ENCODE results near the gene TCOF1. TPM values are rescaled to one million over a fixed set of nuclear protein-coding genes. Genes with fewer than 3 reads are reported as not detected.

Gene TCOF1
- total RNA-seq, 1 experiment from 2014 or later, result 109 TPM

DNA sequence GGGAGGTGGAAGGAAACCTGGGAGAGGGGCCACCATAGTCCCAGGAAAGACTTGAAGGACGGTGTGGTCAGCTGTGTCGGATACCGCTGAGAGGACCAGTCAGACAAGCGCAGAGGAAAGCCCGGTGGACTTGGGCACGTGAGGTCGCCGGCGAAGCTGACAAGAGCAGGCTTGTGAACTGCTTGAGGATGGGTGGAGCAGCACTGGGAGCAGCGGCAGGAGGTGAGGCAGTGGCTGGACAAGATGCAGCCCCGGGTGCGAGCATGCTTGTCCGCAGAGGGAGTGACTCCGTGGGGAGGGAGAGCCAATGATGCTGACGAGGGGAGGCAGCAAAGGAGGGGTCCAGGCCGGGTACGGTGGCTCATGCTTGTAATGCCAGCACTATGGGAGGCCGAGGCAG lies 73.6 kb downstream of the TCOF1 start:
- intact Hi-C loops (cut with micrococcal nuclease; ENCODE audit: unreplicated experiment), result loop anchor here (10.0 kb wide), 1 partner anchor 266 kb away; the partner anchor contains the start of gene CDX1
- Histone ChIP-seq H3K9me3 (ENCODE audit: low read depth, low read length, poor library complexity, severe bottlenecking) (no peaks in the 10 kb centered on the region), H3K36me3 (ENCODE audit: insufficient read depth, low read length, poor library complexity, severe bottlenecking) (no peaks in the 10 kb centered on the region), H3K27me3 (replicated peaks; ENCODE audit: insufficient read depth, low read depth, low read length, poor library complexity) (no peaks in the 10 kb centered on the region), H3K27ac (ENCODE audit: low read depth, low read length, poor library complexity, severe bottlenecking) (no peak overlapping the region), H3K4me1 (ENCODE audit: insufficient read depth, low read length, poor library complexity, severe bottlenecking) (no peaks in the 10 kb centered on the region), H3K4me3 (ENCODE audit: low read depth, low read length, poor library complexity, severe bottlenecking) (no peak overlapping the region)
- POLR2A ChIA-PET (ENCODE audit: low non-redundant PET), result interaction anchor here (0.6 kb wide), 1 partner anchor 180 kb away, joined by 6 read pairs; no protein-coding TSS in a partner anchor
- no peak for TF ChIP-seq EZH2 (IDR thresholded peaks at IDR 0.05; ENCODE audit: borderline replicate concordance, low read depth, low read length, poor library complexity, severe bottlenecking)
- TF ChIP-seq, protein P1, sequence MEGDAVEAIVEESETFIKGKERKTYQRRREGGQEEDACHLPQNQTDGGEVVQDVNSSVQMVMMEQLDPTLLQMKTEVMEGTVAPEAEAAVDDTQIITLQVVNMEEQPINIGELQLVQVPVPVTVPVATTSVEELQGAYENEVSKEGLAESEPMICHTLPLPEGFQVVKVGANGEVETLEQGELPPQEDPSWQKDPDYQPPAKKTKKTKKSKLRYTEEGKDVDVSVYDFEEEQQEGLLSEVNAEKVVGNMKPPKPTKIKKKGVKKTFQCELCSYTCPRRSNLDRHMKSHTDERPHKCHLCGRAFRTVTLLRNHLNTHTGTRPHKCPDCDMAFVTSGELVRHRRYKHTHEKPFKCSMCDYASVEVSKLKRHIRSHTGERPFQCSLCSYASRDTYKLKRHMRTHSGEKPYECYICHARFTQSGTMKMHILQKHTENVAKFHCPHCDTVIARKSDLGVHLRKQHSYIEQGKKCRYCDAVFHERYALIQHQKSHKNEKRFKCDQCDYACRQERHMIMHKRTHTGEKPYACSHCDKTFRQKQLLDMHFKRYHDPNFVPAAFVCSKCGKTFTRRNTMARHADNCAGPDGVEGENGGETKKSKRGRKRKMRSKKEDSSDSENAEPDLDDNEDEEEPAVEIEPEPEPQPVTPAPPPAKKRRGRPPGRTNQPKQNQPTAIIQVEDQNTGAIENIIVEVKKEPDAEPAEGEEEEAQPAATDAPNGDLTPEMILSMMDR (conservative IDR thresholded peaks at IDR 0.05; ENCODE audit: low read depth, low read length), result no peak
- BruUV-seq (replicated peaks), result no TSS peak
- CTCF ChIA-PET, result no interaction called here
- no peak for DNase-seq (ENCODE audit: low spot score)

DNA sequence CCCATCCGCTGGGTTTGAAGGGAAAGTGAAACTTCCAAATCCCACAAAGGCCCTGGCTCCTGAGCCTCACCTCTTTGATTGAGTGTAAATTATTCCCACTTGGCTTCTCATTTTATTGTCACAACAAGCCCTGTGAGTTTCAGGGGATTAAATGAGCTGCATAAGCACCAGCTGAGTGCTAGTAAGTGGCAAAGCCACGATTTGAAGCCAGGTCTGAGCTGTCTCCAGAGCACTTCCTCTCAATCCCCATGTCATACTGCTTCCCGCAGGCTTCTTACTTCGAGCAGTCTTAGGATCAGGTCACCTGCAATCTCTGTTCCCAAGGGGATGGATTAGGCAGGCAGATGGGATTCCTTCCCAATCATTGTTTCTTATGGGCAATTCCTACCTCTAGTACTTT lies 74.1 kb downstream of the TCOF1 start:
- intact Hi-C loops (cut with micrococcal nuclease; ENCODE audit: unreplicated experiment), result loop anchor here (10.0 kb wide), 1 partner anchor 267 kb away; the partner anchor contains the start of gene CDX1
- ChIA-PET CTCF (no interaction called here), POLR2A (ENCODE audit: low non-redundant PET) (no interaction called here)
- TF ChIP-seq EZH2 (IDR thresholded peaks at IDR 0.05; ENCODE audit: borderline replicate concordance, low read depth, low read length, poor library complexity, severe bottlenecking), result no peak
- TF ChIP-seq, protein P1 (conservative IDR thresholded peaks at IDR 0.05; ENCODE audit: low read depth, low read length), result no peak
- no peaks in the 10 kb centered on the region for H3K9me3 ChIP-seq (ENCODE audit: low read depth, low read length, poor library complexity, severe bottlenecking)
- no peak for DNase-seq (ENCODE audit: low spot score)
- no peaks in the 10 kb centered on the region for H3K36me3 ChIP-seq (ENCODE audit: insufficient read depth, low read length, poor library complexity, severe bottlenecking)
- H3K27me3 ChIP-seq (replicated peaks; ENCODE audit: insufficient read depth, low read depth, low read length, poor library complexity), result no peaks in the 10 kb centered on the region
- H3K4me1 ChIP-seq (ENCODE audit: insufficient read depth, low read length, poor library complexity, severe bottlenecking), result no peaks in the 10 kb centered on the region
- H3K4me3 ChIP-seq (ENCODE audit: low read depth, low read length, poor library complexity, severe bottlenecking), result no peak overlapping the region
- H3K27ac ChIP-seq (ENCODE audit: low read depth, low read length, poor library complexity, severe bottlenecking), result no peak overlapping the region
- no TSS peak for BruUV-seq (replicated peaks)

- no peaks in the 10 kb centered on the region for H3K9me3 ChIP-seq (ENCODE audit: low read depth, low read length, poor library complexity, severe bottlenecking)
- CTCF ChIA-PET, result no interaction called here
- H3K36me3 ChIP-seq (ENCODE audit: insufficient read depth, low read length, poor library complexity, severe bottlenecking), result no peaks in the 10 kb centered on the region
- no peaks in the 10 kb centered on the region for H3K27me3 ChIP-seq (replicated peaks; ENCODE audit: insufficient read depth, low read depth, low read length, poor library complexity)
- H3K4me3 ChIP-seq (ENCODE audit: low read depth, low read length, poor library complexity, severe bottlenecking), result no peak overlapping the region
- no peak overlapping the region for H3K27ac ChIP-seq (ENCODE audit: low read depth, low read length, poor library complexity, severe bottlenecking)
- H3K4me1 ChIP-seq (ENCODE audit: insufficient read depth, low read length, poor library complexity, severe bottlenecking), result no peaks in the 10 kb centered on the region
- no TSS peak for BruUV-seq (replicated peaks)
- POLR2A ChIA-PET (ENCODE audit: low non-redundant PET), result no interaction called here
- intact Hi-C loops (cut with micrococcal nuclease; ENCODE audit: unreplicated experiment), result loop anchor here (10.0 kb wide), 1 partner anchor 270 kb away; the partner anchor contains the start of gene CDX1
- DNase-seq (ENCODE audit: low spot score), result no peak
- TF ChIP-seq EZH2 (IDR thresholded peaks at IDR 0.05; ENCODE audit: borderline replicate concordance, low read depth, low read length, poor library complexity, severe bottlenecking), result no peak
- TF ChIP-seq, protein P1 (conservative IDR thresholded peaks at IDR 0.05; ENCODE audit: low read depth, low read length), result no peak
Measured at GRCh38 chr5:150434464-150434863, 77.0 kb downstream of the TCOF1 start.
